Sigmoid colon (tissue), 7 donors: ENCODE results near the gene PDHB. TPM values are rescaled to one million over a fixed set of nuclear protein-coding genes. Genes with fewer than 3 reads are reported as not detected.

Experiments
- DNase-seq: peaks from one replicate; pipeline ENCODE4 v3.0.0-alpha.2; 2019
- H3K27ac ChIP-seq, 4 donors: fragments of 200-600 bp; sonication (generic); one replicate each; pipeline ENCODE4 v1.5.1; 2016 to 2019; ENCODE audit warnings: mild to moderate bottlenecking in 1 of 4
- H3K27me3 ChIP-seq, 3 donors: fragments of 200-600 bp; sonication (generic); one replicate each; pipeline ENCODE4 v1.5.1; 2019; ENCODE audit warnings: mild to moderate bottlenecking in 1 of 3
- H3K36me3 ChIP-seq, 4 donors: fragments of 200-600 bp; sonication (generic); one replicate each; pipeline ENCODE4 v1.5.1; 2016 to 2019
- H3K4me1 ChIP-seq, 4 donors: fragments of 200-600 bp; sonication (generic); one replicate each; pipeline ENCODE4 v1.5.1; 2017 to 2019
- H3K4me3 ChIP-seq, 4 donors: fragments of 200-600 bp; sonication (generic); one replicate each; pipeline ENCODE4 v1.5.1; 2017 to 2019; ENCODE audit warnings: mild to moderate bottlenecking in 2 of 4, moderate library complexity in 1 of 4
- H3K9me3 ChIP-seq, 4 donors: fragments of 200-600 bp in 3 of 4; sonication (generic) in 3 of 4; one replicate each; pipeline versions ENCODE4 v1.5.1 to v1.6.1; 2013 to 2019
- CTCF ChIP-seq, 4 experiments: fragments of 450-650 bp in 3 of 4; fragments of 200-600 bp in 1 of 4; IDR thresholded peaks; one replicate each; pipeline ENCODE4 v1.5.1; 2016 to 2019; ENCODE audit warnings: antibody characterized with exemption in 4 of 4, mild to moderate bottlenecking in 3 of 4, moderate library complexity in 2 of 4
- EP300 ChIP-seq, 4 donors: sonication (generic); formaldehyde crosslinking; IDR thresholded peaks; one replicate each; pipeline ENCODE4 v1.6.1; 2017; ENCODE audit warnings: antibody characterized with exemption in 4 of 4
- POLR2A ChIP-seq, 2 donors: fragments of 450-650 bp; IDR thresholded peaks; one replicate each; pipeline ENCODE4 v1.6.1; 2016; ENCODE audit warnings: antibody characterized with exemption in 2 of 2, mild to moderate bottlenecking in 2 of 2, moderate library complexity in 2 of 2
- POLR2AphosphoS5 ChIP-seq, 4 donors: sonication (generic); formaldehyde crosslinking; IDR thresholded peaks; one replicate each; pipeline ENCODE4 v1.6.1; 2017; ENCODE audit warnings: antibody characterized with exemption in 4 of 4
- WGBS, 2 donors: extraction: QIAGEN DNeasy Blood & Tissue Kit; methylation state at CpG; one replicate each; pipeline ENCODE4 v1.1.7; 2013; 5-methylcytosine and 5-hydroxymethylcytosine counted together
- intact Hi-C: fragments of 100-400 bp; cut with DNase I; formaldehyde crosslinking; loops from one replicate; pipeline ENCODE4 v1.15.1; 2023
- polyA plus RNA-seq, 3 donors: library from polyadenylated mRNA; stranded (reverse); fragments of 200-250 nt; gene quantifications; one replicate each; pipeline ENCODE4 v1.2.3, GENCODE V29; 2013
- total RNA-seq, 4 donors: library from RNA; depleted of rRNA; stranded (reverse); fragments of >200 nt; gene quantifications; one replicate each; pipeline ENCODE4 v1.1.0, GENCODE V29; 2016
- donor health status: healthy with polysubstance abuse.
- donor health status: Bipolar disorder and iron deficiency.
- donor health status: healthy.

PDHB gene
- total and polyA plus RNA-seq, 7 donors: 69.4 to 120 (median 100) TPM

- no peak for DNase-seq
- Histone ChIP-seq H3K4me3 (no peak overlapping the region), H3K9me3 (no peaks in the 10 kb centered on the region), H3K36me3 (peaks cover 14 to 71% (median 32%) of the 10 kb centered on the region in 4 donors), H3K27ac (peak overlapping the region in 3 of 4 donors; percentile 12 to 69 (median 56)), H3K27me3 (no peaks in the 10 kb centered on the region), H3K4me1 (peaks cover 0 to 30% (median 15%) of the 10 kb centered on the region in 4 donors)
- intact Hi-C loops: no loop called here
- TF ChIP-seq EP300 (IDR thresholded peaks at IDR 0.05): no peak
- no peak for TF ChIP-seq CTCF (IDR thresholded peaks at IDR 0.05)
- peak; percentile 7 to 73 (median 44) for TF ChIP-seq POLR2AphosphoS5 (IDR thresholded peaks at IDR 0.05)
- TF ChIP-seq POLR2A (IDR thresholded peaks at IDR 0.05): no peak
- whole genome bisulfite sequencing, 2 donors: 90 to 94% methylated on average over 9 of the region's 9 CpGs
Observed at GRCh38 chr3:58398669-58399333, 34.8 kb downstream of the PDHB start.

GRCh38 chr3:58394339-58394738 is 39.3 kb downstream of the PDHB start:
- Histone ChIP-seq H3K4me3 (no peak overlapping the region), H3K36me3 (peaks cover 14 to 63% (median 23%) of the 10 kb centered on the region in 4 donors), H3K27ac (no peak overlapping the region), H3K27me3 (no peaks in the 10 kb centered on the region), H3K9me3 (no peaks in the 10 kb centered on the region), H3K4me1 (peaks cover 0 to 50% (median 34%) of the 10 kb centered on the region in 4 donors)
- intact Hi-C loops: no loop called here
- DNase-seq: no peak
- TF ChIP-seq POLR2A (IDR thresholded peaks at IDR 0.05): no peak
- no peak for TF ChIP-seq EP300 (IDR thresholded peaks at IDR 0.05)
- no peak for TF ChIP-seq POLR2AphosphoS5 (IDR thresholded peaks at IDR 0.05)
- TF ChIP-seq CTCF (IDR thresholded peaks at IDR 0.05): no peak

- TF ChIP-seq POLR2AphosphoS5 (IDR thresholded peaks at IDR 0.05): no peak
- TF ChIP-seq EP300 (IDR thresholded peaks at IDR 0.05): no peak
- no peak for TF ChIP-seq POLR2A (IDR thresholded peaks at IDR 0.05)
- TF ChIP-seq CTCF (IDR thresholded peaks at IDR 0.05): no peak
- peaks cover 0 to 61% (median 46%) of the 10 kb centered on the region in 4 donors for H3K4me1 ChIP-seq
- no peak for DNase-seq
- peaks cover 9 to 42% (median 11%) of the 10 kb centered on the region in 4 donors for H3K36me3 ChIP-seq
- no peaks in the 10 kb centered on the region for H3K9me3 ChIP-seq
- peak overlapping the region; percentile 5 to 56 (median 36) for H3K27ac ChIP-seq
- no peaks in the 10 kb centered on the region for H3K27me3 ChIP-seq
- 23 to 47% methylated on average over 3 of the region's 3 CpGs for WGBS, 2 donors
- no peak overlapping the region for H3K4me3 ChIP-seq
- intact Hi-C loops: no loop called here
Observed at GRCh38 chr3:58392181-58392580, 41.5 kb downstream of the PDHB start.

- Histone ChIP-seq H3K36me3 (peaks cover under 1 to 33% (median 3%) of the 10 kb centered on the region in 4 donors), H3K4me3 (no peak overlapping the region), H3K9me3 (no peaks in the 10 kb centered on the region), H3K4me1 (peaks cover 0 to 69% (median 54%) of the 10 kb centered on the region in 4 donors), H3K27me3 (no peaks in the 10 kb centered on the region), H3K27ac (peak overlapping the region; percentile 5 to 56 (median 36))
- TF ChIP-seq CTCF (IDR thresholded peaks at IDR 0.05) (no peak), POLR2A (IDR thresholded peaks at IDR 0.05) (no peak), POLR2AphosphoS5 (IDR thresholded peaks at IDR 0.05) (no peak), EP300 (IDR thresholded peaks at IDR 0.05) (no peak)
- WGBS, 2 donors: 74 to 83% methylated on average over 3 of the region's 3 CpGs
- intact Hi-C loops: no loop called here
- DNase-seq: no peak
Observed at GRCh38 chr3:58391156-58391865, 42.3 kb downstream of the PDHB start.
